Measurements from ENCODE around the gene ZNF844. TPM values are rescaled to one million over a fixed set of nuclear protein-coding genes. Genes with fewer than 3 reads are reported as not detected.

Gene ZNF844
- 0.86 and 0.94 TPM in 2 replicates for total RNA-seq

DNA sequence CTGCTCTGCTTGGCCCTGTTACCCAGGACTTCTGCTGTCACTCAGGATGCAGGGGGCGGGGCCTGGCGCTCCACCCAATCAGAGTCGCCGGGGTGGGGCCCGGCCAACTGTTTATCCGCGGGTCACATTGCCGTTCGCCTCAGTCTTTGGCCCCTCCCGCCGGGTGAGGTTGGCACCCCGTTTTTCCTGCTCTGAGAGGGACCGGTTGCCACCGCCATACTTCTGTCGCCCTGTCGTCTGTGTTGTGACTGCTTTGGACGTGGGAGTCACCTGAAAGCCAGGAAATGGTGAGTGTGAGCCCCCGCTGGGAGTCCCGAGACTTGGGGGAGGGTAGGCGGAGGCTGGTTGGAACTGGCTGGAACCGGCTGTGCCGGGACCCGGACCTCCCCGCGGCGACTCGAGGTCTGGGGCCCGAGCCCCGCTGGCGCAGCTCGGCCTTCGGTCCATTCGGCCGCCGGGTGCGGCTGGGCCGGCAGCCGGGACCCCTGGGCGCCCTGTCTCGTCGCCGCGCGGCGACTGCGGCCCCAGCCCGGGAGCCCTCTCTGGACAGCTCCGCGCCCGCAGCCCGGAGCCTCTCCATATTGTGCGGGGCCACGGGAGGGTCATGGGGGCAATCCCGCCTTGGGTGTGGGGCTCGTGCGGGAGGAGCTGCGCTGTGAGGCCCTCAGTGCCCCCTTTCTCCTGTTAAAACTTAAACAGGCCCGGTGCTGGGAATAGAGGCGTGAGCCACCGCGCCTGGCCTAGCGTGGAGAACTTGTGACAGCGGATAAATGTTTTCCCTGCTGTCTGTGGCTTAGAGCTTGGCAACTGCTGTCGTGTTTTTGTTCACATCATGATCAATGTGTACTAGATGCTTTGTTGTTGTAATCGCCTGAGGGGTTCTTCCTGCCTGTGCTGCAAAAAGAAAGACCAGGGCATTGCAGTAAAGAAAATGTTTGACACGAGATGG, at the start of gene ZNF844:
Gene ZNF844, plus strand, starts transcription at position 142 of the 949 bp plus-strand sequence. Its CDS starts 143 bp downstream, at position 285.
- H3K4me3 ChIP-seq (ENCODE audit: low read depth, low read length) = peak within 1 kb of the TSS; percentile 66
- TF ChIP-seq, protein P1, sequence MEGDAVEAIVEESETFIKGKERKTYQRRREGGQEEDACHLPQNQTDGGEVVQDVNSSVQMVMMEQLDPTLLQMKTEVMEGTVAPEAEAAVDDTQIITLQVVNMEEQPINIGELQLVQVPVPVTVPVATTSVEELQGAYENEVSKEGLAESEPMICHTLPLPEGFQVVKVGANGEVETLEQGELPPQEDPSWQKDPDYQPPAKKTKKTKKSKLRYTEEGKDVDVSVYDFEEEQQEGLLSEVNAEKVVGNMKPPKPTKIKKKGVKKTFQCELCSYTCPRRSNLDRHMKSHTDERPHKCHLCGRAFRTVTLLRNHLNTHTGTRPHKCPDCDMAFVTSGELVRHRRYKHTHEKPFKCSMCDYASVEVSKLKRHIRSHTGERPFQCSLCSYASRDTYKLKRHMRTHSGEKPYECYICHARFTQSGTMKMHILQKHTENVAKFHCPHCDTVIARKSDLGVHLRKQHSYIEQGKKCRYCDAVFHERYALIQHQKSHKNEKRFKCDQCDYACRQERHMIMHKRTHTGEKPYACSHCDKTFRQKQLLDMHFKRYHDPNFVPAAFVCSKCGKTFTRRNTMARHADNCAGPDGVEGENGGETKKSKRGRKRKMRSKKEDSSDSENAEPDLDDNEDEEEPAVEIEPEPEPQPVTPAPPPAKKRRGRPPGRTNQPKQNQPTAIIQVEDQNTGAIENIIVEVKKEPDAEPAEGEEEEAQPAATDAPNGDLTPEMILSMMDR (conservative IDR thresholded peaks at IDR 0.05; ENCODE audit: low read depth, low read length) = no peak
- no peak for DNase-seq (ENCODE audit: low read depth)

DNA sequence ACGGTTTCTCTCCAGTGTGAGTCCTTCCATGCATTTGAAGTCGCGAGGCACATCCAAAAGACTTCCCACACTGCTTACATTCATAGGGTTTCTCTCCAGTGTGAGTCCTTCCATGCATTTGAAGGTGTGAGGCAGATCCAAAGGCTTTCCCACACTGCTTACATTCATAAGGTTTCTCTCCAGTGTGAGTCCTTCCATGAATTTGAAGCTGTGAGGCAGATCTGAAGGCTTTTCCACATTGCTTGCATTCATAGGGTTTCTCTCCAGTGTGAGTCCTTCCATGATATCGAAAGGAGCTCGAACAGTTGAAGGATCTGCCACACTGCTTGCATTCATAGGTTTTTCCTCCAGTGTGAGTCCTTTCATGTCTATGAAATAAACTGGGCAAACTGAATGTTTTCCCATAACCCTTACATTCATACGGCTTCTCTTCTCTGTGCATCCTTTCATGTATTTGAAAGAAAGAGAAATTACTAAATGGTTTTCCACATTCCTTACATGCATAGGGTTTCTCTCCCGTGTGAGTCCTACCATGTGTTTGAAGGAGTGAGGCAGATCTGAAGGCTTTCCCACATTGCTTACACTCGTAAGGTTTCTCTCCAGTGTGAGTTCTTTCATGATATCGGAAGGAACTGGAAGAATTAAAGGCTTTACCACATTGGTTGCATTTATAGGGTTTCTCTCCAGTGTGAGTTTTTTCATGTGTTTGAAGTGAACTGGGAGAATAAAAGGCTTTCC, 49.3 kb upstream of the ZNF844 start:
- H3K4me3 ChIP-seq (ENCODE audit: low read depth, low read length) = no peak overlapping the region
- no peak for DNase-seq (ENCODE audit: low read depth)
- TF ChIP-seq, protein P1 (conservative IDR thresholded peaks at IDR 0.05; ENCODE audit: low read depth, low read length) = no peak

DNA sequence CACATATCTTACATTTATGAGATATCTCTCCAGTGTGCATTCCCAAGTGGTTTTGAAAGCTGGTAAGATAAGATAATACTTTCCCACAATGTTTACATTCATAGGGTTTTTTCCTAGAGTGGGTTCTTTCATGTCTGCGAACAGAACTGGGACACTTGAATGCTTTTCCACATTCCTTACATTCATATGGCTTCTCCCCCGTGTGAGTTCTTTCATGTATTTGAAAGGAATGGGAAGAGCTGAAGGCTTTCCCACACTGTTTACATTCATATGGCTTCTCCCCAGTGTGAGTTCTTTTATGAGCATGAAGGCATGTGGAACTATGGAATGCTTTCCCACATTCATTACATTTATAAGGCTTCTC, 48.8 kb upstream of the ZNF844 start:
- TF ChIP-seq, protein P1 (conservative IDR thresholded peaks at IDR 0.05; ENCODE audit: low read depth, low read length) = no peak
- DNase-seq (ENCODE audit: low read depth) = no peak

DNA sequence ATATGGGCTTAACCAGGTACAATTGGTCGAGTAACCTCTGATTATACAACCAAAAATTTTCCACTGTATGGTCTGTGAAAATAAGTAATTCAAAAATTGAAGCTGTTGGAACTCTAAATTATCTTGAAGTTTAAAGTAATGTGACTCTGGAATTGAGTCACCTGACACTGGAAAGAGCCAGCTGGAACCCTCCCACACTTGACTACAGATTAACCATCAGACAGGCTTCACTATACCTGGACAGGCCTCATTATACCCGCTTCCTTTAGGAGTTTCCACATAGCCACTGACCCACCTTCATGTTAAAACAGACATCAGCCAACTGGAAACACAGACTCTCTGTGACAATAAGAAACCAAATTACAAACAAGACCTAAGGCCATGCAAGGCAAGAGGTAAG, 30.3 kb upstream of the ZNF844 start:
- H3K4me3 ChIP-seq (ENCODE audit: low read depth, low read length) = peak overlapping the region; percentile 86
- DNase-seq (ENCODE audit: low read depth) = peak; percentile 23
- TF ChIP-seq, protein P1 (conservative IDR thresholded peaks at IDR 0.05; ENCODE audit: low read depth, low read length) = no peak

More for the DNA sequence above, 48.8 kb upstream of the ZNF844 start:
- no peak overlapping the region for H3K4me3 ChIP-seq (ENCODE audit: low read depth, low read length)

DNA sequence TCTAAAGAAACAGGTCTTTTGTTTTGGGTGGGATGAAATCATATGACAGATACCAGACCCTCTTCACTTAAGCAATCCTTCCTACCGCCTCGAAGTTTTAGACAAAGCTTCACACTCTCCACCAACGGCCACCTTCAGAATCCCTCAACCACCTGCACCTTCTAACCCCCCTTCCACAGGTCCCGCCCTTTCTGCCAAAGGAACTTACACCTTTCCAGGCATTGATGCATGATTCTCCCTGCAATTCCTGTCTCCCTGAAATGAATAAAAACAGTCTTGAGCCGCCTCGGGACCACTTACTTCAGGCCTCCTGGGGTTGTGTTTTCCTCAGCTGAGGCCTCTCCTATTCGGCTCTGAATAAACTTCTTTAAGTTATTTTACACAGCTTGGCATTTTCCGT, 29.9 kb upstream of the ZNF844 start:
- DNase-seq (ENCODE audit: low read depth) = no peak
- H3K4me3 ChIP-seq (ENCODE audit: low read depth, low read length) = peak overlapping the region; percentile 86
- TF ChIP-seq, protein P1 (conservative IDR thresholded peaks at IDR 0.05; ENCODE audit: low read depth, low read length) = no peak

DNA sequence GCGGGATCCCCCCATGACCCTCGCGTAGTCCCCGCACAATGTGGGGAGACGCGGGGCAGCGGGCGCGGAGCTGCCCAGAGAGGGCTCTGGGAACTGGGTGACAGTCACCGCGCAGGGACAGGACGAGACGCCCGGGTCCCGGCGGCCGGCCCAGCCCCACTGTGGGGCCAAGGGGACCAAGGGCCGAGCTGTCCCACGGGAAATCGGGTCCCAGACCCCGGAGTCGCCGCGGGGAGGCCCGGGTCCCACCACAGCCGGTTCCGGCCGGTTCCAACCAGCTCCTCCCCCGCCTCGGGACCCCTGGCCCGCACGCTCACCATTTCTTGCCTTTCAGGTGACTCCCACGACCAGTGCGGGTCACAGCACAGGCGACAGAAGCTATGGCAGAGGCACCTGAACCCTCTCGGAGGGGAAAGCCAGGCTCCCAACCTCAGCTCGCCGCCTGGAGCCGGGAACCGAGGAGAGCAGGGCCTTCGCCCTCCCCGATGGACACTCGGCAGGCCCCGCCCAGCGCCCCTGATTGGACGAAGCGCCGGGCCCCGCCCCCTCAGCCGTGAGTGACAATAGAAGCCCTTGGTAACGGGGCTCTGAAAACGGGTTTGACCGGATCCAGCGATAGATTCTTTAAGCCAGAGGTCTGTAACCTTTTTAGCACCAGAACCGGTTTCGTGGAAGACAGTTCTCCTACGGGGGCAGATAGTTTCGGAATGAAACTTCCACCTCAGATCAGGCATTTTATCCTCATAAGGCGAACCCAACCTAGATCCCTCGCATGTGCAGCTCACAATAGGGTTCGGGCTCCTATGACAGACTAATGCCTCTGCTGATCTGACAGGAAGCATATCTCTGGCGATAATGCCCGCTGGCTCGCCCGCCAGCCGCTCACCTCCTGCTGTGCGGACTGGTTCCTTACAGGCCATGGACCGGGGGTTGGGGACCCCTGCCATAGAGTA, 29.0 kb upstream of the ZNF844 start, which contains the start of gene ZNF433:
Gene ZNF433, minus strand, starts transcription at position 460 of the 953 bp plus-strand sequence. Its CDS starts 140 bp downstream, at position 320.
- DNase-seq (ENCODE audit: low read depth) = peak; percentile 22
- H3K4me3 ChIP-seq (ENCODE audit: low read depth, low read length) = peak within 1 kb of the TSS; percentile 86

More for the DNA sequence above, 29.0 kb upstream of the ZNF844 start, which contains the start of gene ZNF433:
- TF ChIP-seq, protein P1 (conservative IDR thresholded peaks at IDR 0.05; ENCODE audit: low read depth, low read length) = no peak
